HepG2 (cell line): Measurements from ENCODE around the gene GPR31. TPM values are rescaled to one million over a fixed set of nuclear protein-coding genes. Genes with fewer than 3 reads are reported as not detected.

Experiments
- ATAC-seq: fragments of 200-7000 bp; cut with Tn5 transposase; 3 replicates; pipeline ENCODE4 v1.9.1; 2020; ENCODE audit warnings: mild to moderate bottlenecking, moderate library complexity
- BruUV-seq: library from RNA; stranded (reverse); fragments of 400-500 nt; replicated peaks from 2 replicates; lab custom pipeline; 2021; lab: Mats Ljungman, UMichigan
- CTCF ChIA-PET: fragments of 300-600 bp; formaldehyde crosslinking; extraction: SDS; loops from one replicate; lab custom pipeline; 2021; ENCODE audit warnings: low total read pairs, inconsistent platforms, low intra/inter-chr PET ratio; lab: Yijun Ruan, JAX
- POLR2A ChIA-PET: fragments of 350-600 bp; sonication (Branson Sonifier 250); formaldehyde crosslinking; loops from one replicate; lab custom pipeline; 2020; ENCODE audit warnings: antibody characterized with exemption, inconsistent platforms; lab: Yijun Ruan, JAX
- DNase-seq: peaks from one replicate; pipeline ENCODE4 v3.0.0-alpha.2; 2015; ENCODE audit warnings: low spot score
- FAIRE-seq: peaks from 3 replicates; lab custom pipeline; 2011; peaks lifted over from hg19 to GRCh38; lab: Jason Lieb, UNC
- H2AFZ ChIP-seq: one replicate; pipeline ENCODE4 v1.6.1; 2011; ENCODE audit warnings: low read length, inconsistent platforms
- H3K27ac ChIP-seq: fragments of 300-600 bp; 3 replicates; pipeline ENCODE4 v1.8.0; 2011; ENCODE audit warnings: mixed run types, mild to moderate bottlenecking, mixed read lengths, low read length, inconsistent platforms; ENCODE audit not compliant: insufficient read depth; ENCODE audit errors: extremely low read length
- H3K27me3 ChIP-seq, 2 experiments: fragments of 200-600 bp in 1 of 2; 2 replicates in 1 of 2; 3 replicates in 1 of 2; pipeline versions ENCODE4 v1.6.0 to v1.8.0; 2011; ENCODE audit warnings: low read length in 2 of 2, mild to moderate bottlenecking in 2 of 2, moderate library complexity in 2 of 2, inconsistent platforms in 1 of 2; ENCODE audit not compliant: insufficient read depth in 2 of 2, control insufficient read depth in 1 of 2
- H3K36me3 ChIP-seq, 2 experiments: fragments of 200-600 bp in 1 of 2; replicated peaks in 1 of 2; 2 replicates in 1 of 2; 3 replicates in 1 of 2; pipeline versions ENCODE4 v1.5.1 to v1.8.0; 2011; ENCODE audit warnings: low read length in 2 of 2, inconsistent platforms in 1 of 2; ENCODE audit not compliant: insufficient read depth in 2 of 2, control insufficient read depth in 1 of 2
- H3K4me1 ChIP-seq: 2 replicates; pipeline ENCODE4 v1.5.1; 2012; ENCODE audit warnings: low read length, inconsistent platforms; ENCODE audit not compliant: insufficient read depth
- H3K4me2 ChIP-seq: 2 replicates; pipeline ENCODE4 v1.6.0; 2011; ENCODE audit warnings: low read depth, low read length, inconsistent platforms
- H3K4me3 ChIP-seq, 3 experiments: fragments of 200-600 bp in 1 of 3; sonication (generic), shearing (Covaris generic) in 1 of 3; replicated peaks in 1 of 3; 2 replicates each; pipeline ENCODE4 v1.5.1; 2011 to 2016; ENCODE audit warnings: low read length in 3 of 3, inconsistent platforms in 2 of 3, low read depth in 2 of 3, mild to moderate bottlenecking in 2 of 3, control low read depth in 1 of 3, mixed read lengths in 1 of 3; ENCODE audit not compliant: insufficient read depth in 1 of 3
- H3K79me2 ChIP-seq: one replicate; pipeline ENCODE4 v1.6.1; 2011; ENCODE audit warnings: low read length, inconsistent platforms; ENCODE audit not compliant: insufficient read depth
- H3K9ac ChIP-seq: 2 replicates; pipeline ENCODE4 v1.6.0; 2011; ENCODE audit warnings: mild to moderate bottlenecking, low read depth, low read length, inconsistent platforms; ENCODE audit not compliant: insufficient read depth
- H3K9me3 ChIP-seq: 2 replicates; pipeline ENCODE4 v1.5.1; 2012; ENCODE audit warnings: mild to moderate bottlenecking, low read length
- H4K20me1 ChIP-seq: 2 replicates; pipeline ENCODE4 v1.6.0; 2011; ENCODE audit warnings: inconsistent platforms, mild to moderate bottlenecking, low read length, moderate library complexity; ENCODE audit not compliant: insufficient read depth
- ATF7 ChIP-seq, 2 experiments: fragments of 450-650 bp in 1 of 2; sonication (generic) in 1 of 2; formaldehyde crosslinking in 1 of 2; IDR thresholded peaks; 2 replicates each; pipeline versions ENCODE4 v1.4.0 to v1.6.1; 2016 to 2020; ENCODE audit warnings: antibody characterized with exemption in 1 of 2, mild to moderate bottlenecking in 1 of 2, missing genetic modification reagents in 1 of 2
- FOXA3 ChIP-seq: IDR thresholded peaks from 2 replicates; pipeline ENCODE4 v1.6.1; 2016; ENCODE audit warnings: missing genetic modification reagents, missing compliant biosample characterization
- ZNF564 ChIP-seq: sonication (generic); formaldehyde crosslinking; IDR thresholded peaks from 2 replicates; pipeline ENCODE4 v1.8.1; 2023; ENCODE audit warnings: mild to moderate bottlenecking, missing genetic modification reagents
- ZNF781 ChIP-seq: sonication (generic); formaldehyde crosslinking; IDR thresholded peaks from 2 replicates; pipeline ENCODE4 v1.5.1; 2020; ENCODE audit warnings: borderline replicate concordance, mild to moderate bottlenecking, missing genetic modification reagents; ENCODE audit errors: not compliant biosample characterization
- WGBS: methylation state at CpG from one replicate; pipeline ENCODE4 v1.1.6; 2017; ENCODE audit warnings: low lambda C conversion rate; 5-methylcytosine and 5-hydroxymethylcytosine counted together
- in situ Hi-C: cut with HindIII; loops from 2 replicates; pipeline ENCODE4 v1.10.0; 2017; ENCODE audit warnings: low pct_unique_long_range_greater_than_20kb; ENCODE audit not compliant: extremely low pct_ligation_motif_present
- intact Hi-C: fragments of 100-400 bp; cut with micrococcal nuclease; formaldehyde crosslinking; loops from one replicate; pipeline ENCODE4 v1.10.0; 2022; ENCODE audit not compliant: unreplicated experiment
- polyA plus RNA-seq, 8 experiments: library from polyadenylated mRNA; depleted of rRNA in 3 of 8; stranded (reverse) in 7 of 8; unstranded in 1 of 8; fragments of >200 nt; fragmentation: Illumina TruSeq in 4 of 8; extraction: Trizol in 4 of 8; gene quantifications; 2 replicates each; pipeline versions ENCODE4 v1.2.1 to v1.2.3, GENCODE V29; 2011 to 2016; ENCODE audit warnings: low read depth in 4 of 8, missing spikeins in 1 of 8, mixed read lengths in 1 of 8; ENCODE audit not compliant: insufficient read depth in 1 of 8
- total RNA-seq, 5 experiments: library from RNA; depleted of rRNA; stranded (reverse); fragments of >200 nt; fragmentation: Illumina TruSeq; extraction: Trizol; gene quantifications; 2 replicates each; pipeline ENCODE4 v1.2.3, GENCODE V29; 2016; ENCODE audit warnings: low read depth in 1 of 5

GPR31 gene
- total and polyA plus RNA-seq, 2 of the 13 experiments (the other 11 are each of a cell fraction or from before 2014, with no cell fraction given): not detected

GRCh38 chr6:167150941-167151549 lies 6.7 kb downstream of the GPR31 start:
- H3K4me1 ChIP-seq: peaks cover 13% of the 10 kb centered on the region; the same call in 1 of the 2 replicates
- DNase-seq: no peak
- no peak for FAIRE-seq
- POLR2A ChIA-PET: no interaction called here
- H3K27me3 ChIP-seq: peaks cover 10 to 93% of the 10 kb centered on the region in 2 experiments
- H4K20me1 ChIP-seq: no peaks in the 10 kb centered on the region
- H3K27ac ChIP-seq: no peak overlapping the region
- no peak overlapping the region for H3K4me2 ChIP-seq
- 48% methylated on average over 6 of the region's 6 CpGs for WGBS
- no peaks in the 10 kb centered on the region for H3K79me2 ChIP-seq
- TF ChIP-seq ZNF564 (CRISPR knock-in tag): 0 out of 2 replicates have a peak, but pooled peaks have one; percentile 35
- no peak for TF ChIP-seq FOXA3 (CRISPR knock-in tag)
- ATAC-seq: no peak
- CTCF ChIA-PET: no interaction called here
- H3K36me3 ChIP-seq: no peaks in the 10 kb centered on the region
- H3K4me3 ChIP-seq: no peak overlapping the region
- H3K9me3 ChIP-seq: no peaks in the 10 kb centered on the region
- in situ Hi-C loops: no loop called here
- no peak overlapping the region for H2AFZ ChIP-seq
- intact Hi-C loops: no loop called here
- no peak overlapping the region for H3K9ac ChIP-seq
- BruUV-seq: no TSS peak

GRCh38 chr6:167148997-167149396 lies 8.8 kb downstream of the GPR31 start:
- intact Hi-C loops (no loop called here), in situ Hi-C loops (loop anchor here (25.0 kb wide), 1 partner anchor 137 kb away; no protein-coding TSS in a partner anchor)
- H3K4me3 ChIP-seq: no peak overlapping the region
- 31% methylated on average over 5 of the region's 5 CpGs for WGBS
- H3K9me3 ChIP-seq: no peaks in the 10 kb centered on the region
- TF ChIP-seq ZNF781 (CRISPR knock-in tag): no peak
- TF ChIP-seq ATF7 (IDR thresholded peaks at IDR 0.05): peak; percentile 69
- no peak for TF ChIP-seq ATF7 (CRISPR knock-in tag; IDR thresholded peaks at IDR 0.05)
- H4K20me1 ChIP-seq: no peaks in the 10 kb centered on the region
- H3K79me2 ChIP-seq: no peaks in the 10 kb centered on the region
- no peaks in the 10 kb centered on the region for H3K36me3 ChIP-seq
- FAIRE-seq (no peak), DNase-seq (no peak), ATAC-seq (no peak)
- H3K4me1 ChIP-seq: peaks cover 8% of the 10 kb centered on the region; the same call in 1 of the 2 replicates
- no peak overlapping the region for H3K27ac ChIP-seq
- H3K9ac ChIP-seq: no peak overlapping the region
- POLR2A ChIA-PET: no interaction called here
- no peak overlapping the region for H2AFZ ChIP-seq
- BruUV-seq: no TSS peak
- peaks cover 9 to 96% of the 10 kb centered on the region in 2 experiments for H3K27me3 ChIP-seq
- CTCF ChIA-PET: no interaction called here
- H3K4me2 ChIP-seq: no peak overlapping the region
